Astrocyte (in vitro differentiated cells and primary cell): ENCODE measurements around the gene SMTNL2. TPM values are rescaled to one million over a fixed set of nuclear protein-coding genes. Genes with fewer than 3 reads are reported as not detected.

ENCODE experiments used
- DNase-seq: peaks from one replicate; pipeline ENCODE4 v3.0.0-alpha.2; 2010; ENCODE audit warnings: low read depth
- FAIRE-seq: peaks from 2 replicates; lab custom pipeline; 2011; peaks lifted over from hg19 to GRCh38; lab: Jason Lieb, UNC
- H2AFZ ChIP-seq: 2 replicates; pipeline ENCODE4 v1.6.0; 2012; ENCODE audit warnings: low read depth, low read length, inconsistent platforms
- H3K27ac ChIP-seq: 2 replicates; pipeline ENCODE4 v1.5.1; 2011; ENCODE audit warnings: low read depth, low read length, inconsistent platforms
- H3K27me3 ChIP-seq: 2 replicates; pipeline ENCODE4 v1.6.0; 2011; ENCODE audit warnings: low read length, inconsistent platforms; ENCODE audit not compliant: insufficient read depth
- H3K36me3 ChIP-seq: 2 replicates; pipeline ENCODE4 v1.5.1; 2011; ENCODE audit warnings: low read length, inconsistent platforms; ENCODE audit not compliant: insufficient read depth
- H3K4me1 ChIP-seq: 2 replicates; pipeline ENCODE4 v1.5.1; 2011; ENCODE audit warnings: low read length, inconsistent platforms; ENCODE audit not compliant: insufficient read depth
- H3K4me2 ChIP-seq: 2 replicates; pipeline ENCODE4 v1.6.0; 2012; ENCODE audit warnings: low read length, inconsistent platforms
- H3K4me3 ChIP-seq: 2 replicates; pipeline ENCODE4 v1.5.1; 2011; ENCODE audit warnings: low read depth, mild to moderate bottlenecking, low read length, inconsistent platforms; ENCODE audit not compliant: insufficient read depth
- H3K79me2 ChIP-seq: 2 replicates; pipeline ENCODE4 v1.6.0; 2012; ENCODE audit warnings: mild to moderate bottlenecking, low read length, inconsistent platforms; ENCODE audit not compliant: insufficient read depth
- H3K9ac ChIP-seq: 2 replicates; pipeline ENCODE4 v1.6.0; 2012; ENCODE audit warnings: mild to moderate bottlenecking, low read length, inconsistent platforms
- H3K9me3 ChIP-seq: 2 replicates; pipeline ENCODE4 v1.5.1; 2012; ENCODE audit warnings: low read depth, mild to moderate bottlenecking, low read length, inconsistent platforms; ENCODE audit not compliant: insufficient read depth
- H4K20me1 ChIP-seq: 2 replicates; pipeline ENCODE4 v1.6.0; 2012; ENCODE audit warnings: low read length, inconsistent platforms; ENCODE audit not compliant: insufficient read depth
- H3K27ac Mint-ChIP-seq: one replicate; pipeline ENCODE4 v1.8.0; 2021; ENCODE audit warnings: mild to moderate bottlenecking, mixed read lengths; ENCODE audit not compliant: unreplicated experiment
- H3K27me3 Mint-ChIP-seq: one replicate; pipeline ENCODE4 v1.8.0; 2021; ENCODE audit warnings: low read depth, mixed read lengths; ENCODE audit not compliant: unreplicated experiment
- H3K36me3 Mint-ChIP-seq: one replicate; pipeline ENCODE4 v1.8.0; 2021; ENCODE audit warnings: low read depth, mixed read lengths; ENCODE audit not compliant: unreplicated experiment
- H3K4me1 Mint-ChIP-seq: one replicate; pipeline ENCODE4 v1.8.0; 2021; ENCODE audit warnings: low read depth, mixed read lengths; ENCODE audit not compliant: unreplicated experiment
- H3K4me3 Mint-ChIP-seq: one replicate; pipeline ENCODE4 v1.8.0; 2021; ENCODE audit warnings: mild to moderate bottlenecking, moderate library complexity, mixed read lengths; ENCODE audit not compliant: unreplicated experiment
- H3K9me3 Mint-ChIP-seq: one replicate; pipeline ENCODE4 v1.8.0; 2021; ENCODE audit warnings: mild to moderate bottlenecking, mixed read lengths; ENCODE audit not compliant: unreplicated experiment
- CTCF ChIP-seq: IDR thresholded peaks from 2 replicates; pipeline ENCODE4 v1.5.1; 2011; ENCODE audit warnings: low read depth, mild to moderate bottlenecking, inconsistent platforms, low read length, moderate library complexity; ENCODE audit not compliant: insufficient read depth
- EZH2 ChIP-seq: IDR thresholded peaks from 2 replicates; pipeline ENCODE4 v1.6.1; 2012; ENCODE audit warnings: mild to moderate bottlenecking, low read length, inconsistent platforms; ENCODE audit not compliant: insufficient read depth
- total RNA-seq: library from RNA; stranded (reverse); gene quantifications from 2 replicates; pipeline ENCODE4 v1.2.1, GENCODE V29; 2021

The SMTNL2 gene
- total RNA-seq, 1 donor from 2014 or later: 0.18 TPM

GRCh38 chr17:4550534-4551039, 33.7 kb upstream of the SMTNL2 start:
- H3K79me2 ChIP-seq: peaks cover 39% of the 10 kb centered on the region
- H3K9ac ChIP-seq: no peak overlapping the region
- FAIRE-seq (no peak), DNase-seq (no peak)
- no peak overlapping the region for H3K4me2 ChIP-seq
- no peak for TF ChIP-seq EZH2
- TF ChIP-seq CTCF: no peak
- Mint-ChIP-seq H3K4me1 (peaks cover 8% of the 10 kb centered on the region), H3K27me3 (no peaks in the 10 kb centered on the region), H3K4me3 (no peak overlapping the region), H3K36me3 (peaks cover 14% of the 10 kb centered on the region), H3K9me3 (no peaks in the 10 kb centered on the region), H3K27ac (no peak overlapping the region)
- H3K4me1 ChIP-seq: peaks cover 17% of the 10 kb centered on the region
- H4K20me1 ChIP-seq: peaks cover 58% of the 10 kb centered on the region
- no peak overlapping the region for H3K4me3 ChIP-seq
- peaks cover 24% of the 10 kb centered on the region for H3K36me3 ChIP-seq
- no peak overlapping the region for H2AFZ ChIP-seq
- H3K27me3 ChIP-seq: no peaks in the 10 kb centered on the region
- H3K9me3 ChIP-seq: no peaks in the 10 kb centered on the region
- no peak overlapping the region for H3K27ac ChIP-seq

GRCh38 chr17:4551141-4551540, 33.2 kb upstream of the SMTNL2 start:
- Histone ChIP-seq H3K9me3 (no peaks in the 10 kb centered on the region), H3K9ac (no peak overlapping the region), H3K27ac (no peak overlapping the region), H4K20me1 (peaks cover 54% of the 10 kb centered on the region), H3K36me3 (peaks cover 24% of the 10 kb centered on the region), H2AFZ (no peak overlapping the region), H3K4me2 (no peak overlapping the region), H3K4me3 (no peak overlapping the region), H3K4me1 (peaks cover 23% of the 10 kb centered on the region), H3K79me2 (peaks cover 43% of the 10 kb centered on the region), H3K27me3 (no peaks in the 10 kb centered on the region)
- Mint-ChIP-seq H3K36me3 (peaks cover 14% of the 10 kb centered on the region), H3K4me3 (no peak overlapping the region), H3K27ac (no peak overlapping the region), H3K27me3 (no peaks in the 10 kb centered on the region), H3K9me3 (no peaks in the 10 kb centered on the region), H3K4me1 (peaks cover 13% of the 10 kb centered on the region)
- FAIRE-seq: no peak
- TF ChIP-seq EZH2 (no peak), CTCF (no peak)
- DNase-seq: no peak

GRCh38 chr17:4551796-4552525, 32.4 kb upstream of the SMTNL2 start:
- Mint-ChIP-seq H3K4me1 (peaks cover 15% of the 10 kb centered on the region), H3K9me3 (no peaks in the 10 kb centered on the region)
- FAIRE-seq: no peak

More at GRCh38 chr17:4551796-4552525, 32.4 kb upstream of the SMTNL2 start:
- no peaks in the 10 kb centered on the region for H3K27me3 ChIP-seq
- Mint-ChIP-seq H3K27me3 (no peaks in the 10 kb centered on the region), H3K27ac (no peak overlapping the region), H3K4me3 (no peak overlapping the region), H3K36me3 (peaks cover 11% of the 10 kb centered on the region)
- H3K4me3 ChIP-seq: no peak overlapping the region
- H2AFZ ChIP-seq: no peak overlapping the region
- H3K36me3 ChIP-seq: peaks cover 20% of the 10 kb centered on the region
- peaks cover 43% of the 10 kb centered on the region for H3K79me2 ChIP-seq
- TF ChIP-seq EZH2 (no peak), CTCF (no peak)
- no peaks in the 10 kb centered on the region for H3K9me3 ChIP-seq
- H4K20me1 ChIP-seq: peaks cover 54% of the 10 kb centered on the region
- peaks cover 23% of the 10 kb centered on the region for H3K4me1 ChIP-seq
- DNase-seq: no peak
- H3K4me2 ChIP-seq: no peak overlapping the region
- H3K9ac ChIP-seq: no peak overlapping the region
- no peak overlapping the region for H3K27ac ChIP-seq
